HEK293 (cell line): ENCODE data around the gene IKZF2.

ENCODE experiments used
- CTCF ChIA-PET: fragments of 350-600 bp; formaldehyde crosslinking; extraction: SDS; loops from one replicate; lab custom pipeline; 2021; ENCODE audit warnings: antibody characterized with exemption; lab: Yijun Ruan, JAX
- POLR2A ChIA-PET: fragments of 300-600 bp; formaldehyde crosslinking; extraction: SDS; loops from one replicate; lab custom pipeline; 2020; ENCODE audit warnings: antibody characterized with exemption, inconsistent platforms; lab: Yijun Ruan, JAX
- H3K27ac ChIP-seq: fragments of 200-500 bp; sonication (Bioruptor generic); 2 replicates; pipeline ENCODE4 v1.5.1; 2014; ENCODE audit warnings: low read depth, low read length, control low read depth, inconsistent platforms; ENCODE audit errors: extremely low read depth
- H3K36me3 ChIP-seq, 2 experiments: fragments of 200-500 bp in 1 of 2; sonication (Bioruptor generic) in 1 of 2; 1 replicate in 1 of 2; 2 replicates in 1 of 2; pipeline ENCODE4 v1.5.1; 2014 to 2017; ENCODE audit warnings: inconsistent platforms in 2 of 2, low read length in 2 of 2; ENCODE audit not compliant: control insufficient read depth in 2 of 2, insufficient read depth in 1 of 2
- H3K4me1 ChIP-seq: fragments of 200-500 bp; sonication (Bioruptor generic); 2 replicates; pipeline ENCODE4 v1.5.1; 2014; ENCODE audit warnings: mild to moderate bottlenecking, low read length, inconsistent platforms; ENCODE audit not compliant: control insufficient read depth, insufficient read depth
- H3K4me3 ChIP-seq: 2 replicates; pipeline ENCODE4 v1.5.1; 2011; ENCODE audit warnings: low read depth, mild to moderate bottlenecking, control low read depth, low read length, moderate library complexity
- H3K9me3 ChIP-seq: fragments of 200-500 bp; sonication (Bioruptor generic); 2 replicates; pipeline ENCODE4 v1.5.1; 2014; ENCODE audit warnings: low read depth, low read length, inconsistent platforms; ENCODE audit not compliant: control insufficient read depth, insufficient read depth
- BCL11A ChIP-seq: fragments of 450-650 bp; formaldehyde crosslinking; IDR thresholded peaks from 2 replicates; pipeline ENCODE4 v1.5.1; 2016; ENCODE audit warnings: low read depth, missing biosample characterization, missing genetic modification characterization
- GLI2 ChIP-seq: fragments of 450-650 bp; formaldehyde crosslinking; IDR thresholded peaks from 2 replicates; pipeline ENCODE4; 2017; ENCODE audit warnings: missing biosample characterization, missing genetic modification characterization, low read depth, borderline replicate concordance
- KLF8 ChIP-seq: fragments of 450-650 bp; formaldehyde crosslinking; IDR thresholded peaks from 2 replicates; pipeline ENCODE4 v1.5.1; 2016; ENCODE audit warnings: missing biosample characterization, missing genetic modification characterization
- MZF1 ChIP-seq: fragments of 450-650 bp; formaldehyde crosslinking; IDR thresholded peaks from 2 replicates; pipeline ENCODE4 v1.5.1; 2017; ENCODE audit warnings: missing biosample characterization, missing genetic modification characterization, borderline replicate concordance
- TRIM28 ChIP-seq: IDR thresholded peaks from 2 replicates; pipeline ENCODE4 v1.6.1; 2011; ENCODE audit warnings: low read length, control low read depth, borderline replicate concordance
- ZBTB20 ChIP-seq: fragments of 450-650 bp; formaldehyde crosslinking; IDR thresholded peaks from 2 replicates; pipeline ENCODE4 v1.5.1; 2016; ENCODE audit warnings: missing biosample characterization, missing genetic modification characterization
- ZBTB7A ChIP-seq: fragments of 450-650 bp; formaldehyde crosslinking; IDR thresholded peaks from 2 replicates; pipeline ENCODE4 v1.5.1; 2016; ENCODE audit warnings: low read depth, missing biosample characterization, missing genetic modification characterization
- ZBTB8A ChIP-seq: fragments of 450-650 bp; formaldehyde crosslinking; IDR thresholded peaks from 2 replicates; pipeline ENCODE4 v1.5.1; 2016; ENCODE audit warnings: missing biosample characterization, missing genetic modification characterization
- ZNF561 ChIP-seq: fragments of 450-650 bp; IDR thresholded peaks from 2 replicates; pipeline ENCODE4 v1.5.1; 2018; ENCODE audit warnings: missing biosample characterization, missing genetic modification characterization, borderline replicate concordance
- ZNF624 ChIP-seq: fragments of 450-650 bp; formaldehyde crosslinking; IDR thresholded peaks from 2 replicates; pipeline ENCODE4 v1.5.1; 2017; ENCODE audit warnings: missing biosample characterization, missing genetic modification characterization
- TF ChIP-seq, protein P1 (sequence below): fragments of 450-650 bp; formaldehyde crosslinking; IDR thresholded peaks from 2 replicates; pipeline ENCODE4 v1.5.1; 2016; ENCODE audit warnings: missing biosample characterization, missing genetic modification characterization, borderline replicate concordance
- TF ChIP-seq, protein P2 (sequence below): fragments of 450-650 bp; formaldehyde crosslinking; IDR thresholded peaks from 2 replicates; pipeline ENCODE4; 2016; ENCODE audit warnings: missing biosample characterization, missing genetic modification characterization
- TF ChIP-seq, protein P3 (sequence below): fragments of 450-650 bp; formaldehyde crosslinking; IDR thresholded peaks from 2 replicates; pipeline ENCODE4 v1.5.1; 2016; ENCODE audit warnings: missing biosample characterization, missing genetic modification characterization
- TF ChIP-seq, protein P4 (sequence below): fragments of 450-650 bp; formaldehyde crosslinking; optimal IDR thresholded peaks from 2 replicates; pipeline ENCODE3; 2016; ENCODE audit warnings: missing biosample characterization, mild to moderate bottlenecking, missing genetic modification characterization
- TF ChIP-seq, protein P5 (sequence below): fragments of 450-650 bp; formaldehyde crosslinking; IDR thresholded peaks from 2 replicates; pipeline ENCODE4 v1.5.1; 2016; ENCODE audit warnings: missing biosample characterization, missing genetic modification characterization
- TF ChIP-seq, protein P6 (sequence below): fragments of 450-650 bp; formaldehyde crosslinking; IDR thresholded peaks from 2 replicates; pipeline ENCODE4 v1.5.1; 2016; ENCODE audit warnings: missing biosample characterization, missing genetic modification characterization

IKZF2 gene

DNA sequence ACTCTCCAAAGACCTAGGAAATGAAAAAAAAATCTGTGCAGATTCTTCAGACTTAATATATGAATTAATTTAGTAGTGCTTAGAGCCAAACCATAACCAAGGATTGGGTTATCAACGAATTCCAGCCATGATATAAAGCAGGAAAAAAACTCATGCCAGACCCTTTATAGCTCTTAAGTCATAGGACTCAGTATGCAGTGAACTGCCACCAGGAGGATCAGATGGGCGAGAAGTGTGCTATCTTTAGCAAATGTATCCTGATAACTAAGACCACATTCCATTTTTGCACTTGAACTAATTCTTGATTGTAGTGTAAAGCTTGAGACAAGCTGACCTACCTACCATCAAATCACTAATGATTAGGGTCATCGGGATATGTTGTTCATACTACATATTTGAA is 178.1 kb downstream of the IKZF2 start (continued):
- TF ChIP-seq, protein P1, sequence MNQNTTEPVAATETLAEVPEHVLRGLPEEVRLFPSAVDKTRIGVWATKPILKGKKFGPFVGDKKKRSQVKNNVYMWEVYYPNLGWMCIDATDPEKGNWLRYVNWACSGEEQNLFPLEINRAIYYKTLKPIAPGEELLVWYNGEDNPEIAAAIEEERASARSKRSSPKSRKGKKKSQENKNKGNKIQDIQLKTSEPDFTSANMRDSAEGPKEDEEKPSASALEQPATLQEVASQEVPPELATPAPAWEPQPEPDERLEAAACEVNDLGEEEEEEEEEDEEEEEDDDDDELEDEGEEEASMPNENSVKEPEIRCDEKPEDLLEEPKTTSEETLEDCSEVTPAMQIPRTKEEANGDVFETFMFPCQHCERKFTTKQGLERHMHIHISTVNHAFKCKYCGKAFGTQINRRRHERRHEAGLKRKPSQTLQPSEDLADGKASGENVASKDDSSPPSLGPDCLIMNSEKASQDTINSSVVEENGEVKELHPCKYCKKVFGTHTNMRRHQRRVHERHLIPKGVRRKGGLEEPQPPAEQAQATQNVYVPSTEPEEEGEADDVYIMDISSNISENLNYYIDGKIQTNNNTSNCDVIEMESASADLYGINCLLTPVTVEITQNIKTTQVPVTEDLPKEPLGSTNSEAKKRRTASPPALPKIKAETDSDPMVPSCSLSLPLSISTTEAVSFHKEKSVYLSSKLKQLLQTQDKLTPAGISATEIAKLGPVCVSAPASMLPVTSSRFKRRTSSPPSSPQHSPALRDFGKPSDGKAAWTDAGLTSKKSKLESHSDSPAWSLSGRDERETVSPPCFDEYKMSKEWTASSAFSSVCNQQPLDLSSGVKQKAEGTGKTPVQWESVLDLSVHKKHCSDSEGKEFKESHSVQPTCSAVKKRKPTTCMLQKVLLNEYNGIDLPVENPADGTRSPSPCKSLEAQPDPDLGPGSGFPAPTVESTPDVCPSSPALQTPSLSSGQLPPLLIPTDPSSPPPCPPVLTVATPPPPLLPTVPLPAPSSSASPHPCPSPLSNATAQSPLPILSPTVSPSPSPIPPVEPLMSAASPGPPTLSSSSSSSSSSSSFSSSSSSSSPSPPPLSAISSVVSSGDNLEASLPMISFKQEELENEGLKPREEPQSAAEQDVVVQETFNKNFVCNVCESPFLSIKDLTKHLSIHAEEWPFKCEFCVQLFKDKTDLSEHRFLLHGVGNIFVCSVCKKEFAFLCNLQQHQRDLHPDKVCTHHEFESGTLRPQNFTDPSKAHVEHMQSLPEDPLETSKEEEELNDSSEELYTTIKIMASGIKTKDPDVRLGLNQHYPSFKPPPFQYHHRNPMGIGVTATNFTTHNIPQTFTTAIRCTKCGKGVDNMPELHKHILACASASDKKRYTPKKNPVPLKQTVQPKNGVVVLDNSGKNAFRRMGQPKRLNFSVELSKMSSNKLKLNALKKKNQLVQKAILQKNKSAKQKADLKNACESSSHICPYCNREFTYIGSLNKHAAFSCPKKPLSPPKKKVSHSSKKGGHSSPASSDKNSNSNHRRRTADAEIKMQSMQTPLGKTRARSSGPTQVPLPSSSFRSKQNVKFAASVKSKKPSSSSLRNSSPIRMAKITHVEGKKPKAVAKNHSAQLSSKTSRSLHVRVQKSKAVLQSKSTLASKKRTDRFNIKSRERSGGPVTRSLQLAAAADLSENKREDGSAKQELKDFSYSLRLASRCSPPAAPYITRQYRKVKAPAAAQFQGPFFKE (tag by site-specific recombination): no peak
- TF ChIP-seq, protein P2, sequence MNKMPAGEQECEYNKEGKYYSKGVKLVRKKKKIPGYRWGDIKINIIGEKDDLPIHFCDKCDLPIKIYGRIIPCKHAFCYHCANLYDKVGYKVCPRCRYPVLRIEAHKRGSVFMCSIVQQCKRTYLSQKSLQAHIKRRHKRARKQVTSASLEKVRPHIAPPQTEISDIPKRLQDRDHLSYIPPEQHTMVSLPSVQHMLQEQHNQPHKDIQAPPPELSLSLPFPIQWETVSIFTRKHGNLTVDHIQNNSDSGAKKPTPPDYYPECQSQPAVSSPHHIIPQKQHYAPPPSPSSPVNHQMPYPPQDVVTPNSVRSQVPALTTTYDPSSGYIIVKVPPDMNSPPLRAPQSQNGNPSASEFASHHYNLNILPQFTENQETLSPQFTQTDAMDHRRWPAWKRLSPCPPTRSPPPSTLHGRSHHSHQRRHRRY (tag by site-specific recombination): no peak
- TF ChIP-seq, protein P3, sequence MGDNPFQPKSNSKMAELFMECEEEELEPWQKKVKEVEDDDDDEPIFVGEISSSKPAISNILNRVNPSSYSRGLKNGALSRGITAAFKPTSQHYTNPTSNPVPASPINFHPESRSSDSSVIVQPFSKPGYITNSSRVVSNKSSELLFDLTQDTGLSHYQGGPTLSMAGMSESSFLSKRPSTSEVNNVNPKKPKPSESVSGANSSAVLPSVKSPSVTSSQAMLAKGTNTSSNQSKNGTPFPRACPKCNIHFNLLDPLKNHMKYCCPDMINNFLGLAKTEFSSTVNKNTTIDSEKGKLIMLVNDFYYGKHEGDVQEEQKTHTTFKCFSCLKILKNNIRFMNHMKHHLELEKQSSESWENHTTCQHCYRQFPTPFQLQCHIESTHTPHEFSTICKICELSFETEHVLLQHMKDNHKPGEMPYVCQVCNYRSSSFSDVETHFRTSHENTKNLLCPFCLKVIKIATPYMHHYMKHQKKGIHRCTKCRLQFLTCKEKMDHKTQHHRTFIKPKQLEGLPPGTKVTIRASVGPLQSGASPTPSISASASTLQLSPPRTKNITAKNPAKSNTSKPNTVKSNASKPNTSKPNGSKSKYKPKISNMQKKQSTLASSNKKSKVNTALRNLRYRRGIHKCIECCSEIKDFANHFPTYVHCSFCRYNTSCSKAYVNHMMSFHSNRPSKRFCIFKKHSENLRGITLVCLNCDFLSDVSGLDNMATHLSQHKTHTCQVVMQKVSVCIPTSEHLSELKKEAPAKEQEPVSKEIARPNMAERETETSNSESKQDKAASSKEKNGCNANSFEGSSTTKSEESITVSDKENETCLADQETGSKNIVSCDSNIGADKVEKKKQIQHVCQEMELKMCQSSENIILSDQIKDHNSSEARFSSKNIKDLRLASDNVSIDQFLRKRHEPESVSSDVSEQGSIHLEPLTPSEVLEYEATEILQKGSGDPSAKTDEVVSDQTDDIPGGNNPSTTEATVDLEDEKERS: no peak
- no peak for TF ChIP-seq ZBTB7A
- TF ChIP-seq ZNF624 (tag by site-specific recombination): no peak

DNA sequence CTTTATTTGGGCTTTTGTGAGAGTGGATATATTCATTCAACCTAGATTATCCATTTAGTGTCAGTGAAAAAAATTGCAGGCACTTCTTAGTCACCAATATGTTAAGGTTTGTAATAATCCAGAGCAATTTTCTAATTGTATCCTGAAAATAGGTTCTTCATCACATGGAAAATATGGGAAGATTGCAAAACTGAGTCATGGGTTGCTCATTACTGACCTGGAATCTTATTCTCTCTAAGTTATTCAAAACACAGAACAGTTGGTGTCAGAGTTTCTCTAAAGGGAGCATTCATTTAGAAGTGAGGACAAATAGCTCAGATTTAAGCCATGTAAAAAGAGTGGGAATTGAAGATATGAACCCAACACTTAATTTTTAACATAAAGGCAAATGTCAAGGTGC is 181.3 kb downstream of the IKZF2 start:
- CTCF ChIA-PET: no interaction called here
- Histone ChIP-seq H3K36me3 (no peaks in the 10 kb centered on the region), H3K4me3 (no peak overlapping the region), H3K4me1 (no peaks in the 10 kb centered on the region), H3K27ac (no peak overlapping the region), H3K9me3 (no peaks in the 10 kb centered on the region)
- no peak for TF ChIP-seq BCL11A (tag by site-specific recombination)
- TF ChIP-seq, protein P4, sequence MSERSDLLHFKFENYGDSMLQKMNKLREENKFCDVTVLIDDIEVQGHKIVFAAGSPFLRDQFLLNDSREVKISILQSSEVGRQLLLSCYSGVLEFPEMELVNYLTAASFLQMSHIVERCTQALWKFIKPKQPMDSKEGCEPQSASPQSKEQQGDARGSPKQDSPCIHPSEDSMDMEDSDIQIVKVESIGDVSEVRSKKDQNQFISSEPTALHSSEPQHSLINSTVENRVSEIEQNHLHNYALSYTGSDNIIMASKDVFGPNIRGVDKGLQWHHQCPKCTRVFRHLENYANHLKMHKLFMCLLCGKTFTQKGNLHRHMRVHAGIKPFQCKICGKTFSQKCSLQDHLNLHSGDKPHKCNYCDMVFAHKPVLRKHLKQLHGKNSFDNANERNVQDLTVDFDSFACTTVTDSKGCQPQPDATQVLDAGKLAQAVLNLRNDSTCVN (tag by site-specific recombination): no peak
- POLR2A ChIA-PET: no interaction called here

DNA sequence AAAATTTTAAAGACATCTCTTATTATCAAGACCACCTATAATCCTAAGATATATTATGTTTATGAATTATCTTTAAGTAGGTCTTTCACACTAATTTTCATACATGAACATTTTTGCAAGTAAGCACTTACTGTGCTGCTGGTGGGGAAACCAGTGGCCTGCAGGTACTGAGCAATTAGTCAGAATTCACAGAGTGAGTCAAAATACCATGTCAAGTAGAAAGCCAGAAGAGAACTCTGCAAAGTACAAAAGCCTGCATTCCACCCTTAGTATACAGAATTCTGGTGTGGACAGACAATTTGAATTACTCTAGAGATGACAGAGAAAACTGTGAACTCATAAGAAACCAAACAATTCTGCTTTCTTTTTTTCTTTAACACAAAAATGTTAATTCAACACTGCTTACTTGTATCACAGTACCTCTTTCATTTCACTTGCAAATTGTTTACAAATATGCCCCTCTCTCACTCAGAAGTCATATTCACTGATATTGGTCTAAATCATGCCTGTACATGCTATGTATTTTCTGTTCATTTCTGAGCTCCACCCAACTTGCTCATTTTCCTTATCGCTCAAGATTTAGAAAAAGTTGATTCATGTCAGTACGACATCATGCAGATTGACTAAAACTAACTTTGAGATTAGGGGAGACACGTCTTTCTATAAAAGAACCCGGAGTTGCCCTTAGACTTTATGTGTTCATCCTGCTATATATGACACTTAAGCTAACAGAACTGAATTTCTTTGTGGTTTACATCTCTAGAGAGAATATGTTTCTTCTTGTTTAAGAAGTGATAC is 182.9 kb downstream of the IKZF2 start:
- ChIA-PET CTCF (no interaction called here), POLR2A (no interaction called here)
- Histone ChIP-seq H3K4me3 (no peak overlapping the region), H3K27ac (no peak overlapping the region), H3K9me3 (no peaks in the 10 kb centered on the region), H3K4me1 (no peaks in the 10 kb centered on the region), H3K36me3 (no peaks in the 10 kb centered on the region)
- no peak for TF ChIP-seq KLF8 (tag by site-specific recombination)
- TF ChIP-seq GLI2 (tag by site-specific recombination): no peak
- no peak for TF ChIP-seq MZF1
- TF ChIP-seq, protein P5, sequence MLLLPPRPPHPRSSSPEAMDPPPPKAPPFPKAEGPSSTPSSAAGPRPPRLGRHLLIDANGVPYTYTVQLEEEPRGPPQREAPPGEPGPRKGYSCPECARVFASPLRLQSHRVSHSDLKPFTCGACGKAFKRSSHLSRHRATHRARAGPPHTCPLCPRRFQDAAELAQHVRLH (tag by site-specific recombination): no peak
- no peak for TF ChIP-seq TRIM28
- TF ChIP-seq ZNF561: no peak
- TF ChIP-seq, protein P6, sequence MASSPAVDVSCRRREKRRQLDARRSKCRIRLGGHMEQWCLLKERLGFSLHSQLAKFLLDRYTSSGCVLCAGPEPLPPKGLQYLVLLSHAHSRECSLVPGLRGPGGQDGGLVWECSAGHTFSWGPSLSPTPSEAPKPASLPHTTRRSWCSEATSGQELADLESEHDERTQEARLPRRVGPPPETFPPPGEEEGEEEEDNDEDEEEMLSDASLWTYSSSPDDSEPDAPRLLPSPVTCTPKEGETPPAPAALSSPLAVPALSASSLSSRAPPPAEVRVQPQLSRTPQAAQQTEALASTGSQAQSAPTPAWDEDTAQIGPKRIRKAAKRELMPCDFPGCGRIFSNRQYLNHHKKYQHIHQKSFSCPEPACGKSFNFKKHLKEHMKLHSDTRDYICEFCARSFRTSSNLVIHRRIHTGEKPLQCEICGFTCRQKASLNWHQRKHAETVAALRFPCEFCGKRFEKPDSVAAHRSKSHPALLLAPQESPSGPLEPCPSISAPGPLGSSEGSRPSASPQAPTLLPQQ (tag by site-specific recombination): no peak
- TF ChIP-seq ZBTB20 (tag by site-specific recombination): no peak
- TF ChIP-seq ZBTB8A (tag by site-specific recombination): no peak
